Measurements from ENCODE around the gene SLC26A8.

- TF ChIP-seq CTCF (conservative IDR thresholded peaks at IDR 0.05) = no peak
- TF ChIP-seq EZH2 (IDR thresholded peaks at IDR 0.05; ENCODE audit: low read depth) = no peak
These were observed 39.7 kb downstream of the SLC26A8 start for GRCh38 chr6:35984701-35985100.
